GM19023 (cell line): Measurements from ENCODE around the gene INAVA.
A peak's percentile ranks its signal among the peaks of the same experiment; 100 is the strongest.
"Not testable (repeated sequence)": the region's sequence is repeated elsewhere in the genome, so short reads cannot be mapped to it uniquely, and the experiment has no call there.

Experiments
- ATAC-seq: cut with Tn5 transposase; IDR thresholded peaks from one replicate; pipeline ENCODE4 v1.9.1; 2021; ENCODE audit warnings: mild to moderate bottlenecking, moderate library complexity; ENCODE audit not compliant: unreplicated experiment

INAVA gene

GRCh38 chr1:200896531-200897196, 2.0 kb downstream of the INAVA start:
- ATAC-seq: no peak

GRCh38 chr1:200897259-200897658, 2.6 kb downstream of the INAVA start:
- ATAC-seq: no peak

GRCh38 chr1:200899015-200899386, 4.3 kb downstream of the INAVA start:
- no peak for ATAC-seq

- no peak for ATAC-seq
These were observed 4.8 kb downstream of the INAVA start for GRCh38 chr1:200899451-200899915.

GRCh38 chr1:200899954-200900867, 5.5 kb downstream of the INAVA start:
- no peak for ATAC-seq

- no peak for ATAC-seq
These were observed 6.2 kb downstream of the INAVA start for GRCh38 chr1:200900877-200901276.

- ATAC-seq: no peak
These were observed 6.7 kb downstream of the INAVA start for GRCh38 chr1:200901350-200901749.

- no peak for ATAC-seq
These were observed 7.2 kb downstream of the INAVA start for GRCh38 chr1:200901796-200902444.

GRCh38 chr1:200903793-200904192, 9.1 kb downstream of the INAVA start:
- ATAC-seq: no peak

- ATAC-seq: no peak
These were observed 10.1 kb downstream of the INAVA start for GRCh38 chr1:200904772-200905171.

- peak; percentile 34 for ATAC-seq
These were observed 10.8 kb downstream of the INAVA start for GRCh38 chr1:200905411-200906052.

- ATAC-seq: no peak
These were observed 11.8 kb downstream of the INAVA start for GRCh38 chr1:200906491-200906890.

- peak; percentile 70 for ATAC-seq
These were observed 13.0 kb downstream of the INAVA start for GRCh38 chr1:200907611-200908097.

GRCh38 chr1:200908191-200908868, 13.6 kb downstream of the INAVA start:
- no peak for ATAC-seq

GRCh38 chr1:200909071-200909470, 14.4 kb downstream of the INAVA start:
- no peak for ATAC-seq

GRCh38 chr1:200909757-200910239, 15.1 kb downstream of the INAVA start:
- ATAC-seq: peak; percentile 27

- ATAC-seq: no peak
These were observed 16.7 kb downstream of the INAVA start for GRCh38 chr1:200911361-200911760.

- ATAC-seq: not testable (repeated sequence)
These were observed 17.2 kb downstream of the INAVA start for GRCh38 chr1:200911936-200912335.

GRCh38 chr1:200912737-200913407, 18.2 kb downstream of the INAVA start:
- no peak for ATAC-seq

GRCh38 chr1:200916152-200916551, 21.5 kb downstream of the INAVA start:
- ATAC-seq: no peak
